Effector memory CD8-positive, alpha-beta T cell (primary cell): Measurements from ENCODE around the gene CSNK2A2.

ENCODE experiments used
- ATAC-seq: fragments of 150-1000 bp; cut with Tn5 transposase; replicated peaks from 2 replicates; pipeline ENCODE4 v1.10.0; 2021; ENCODE audit warnings: mild to moderate bottlenecking, moderate library complexity
- DNase-seq, 3 experiments: peaks; one replicate each; pipeline ENCODE4 v3.0.0; 2021
- H3K27ac Mint-ChIP-seq, 2 donors: one replicate each; pipeline ENCODE4 v1.8.0; 2022; ENCODE audit warnings: mild to moderate bottlenecking in 2 of 2, mixed read lengths in 2 of 2, moderate library complexity in 2 of 2
- H3K27me3 Mint-ChIP-seq, 2 donors: one replicate each; pipeline ENCODE4 v1.8.0; 2022; ENCODE audit warnings: mixed read lengths in 2 of 2
- H3K36me3 Mint-ChIP-seq: one replicate; pipeline ENCODE4 v1.8.0; 2022; ENCODE audit warnings: mild to moderate bottlenecking, moderate library complexity, mixed read lengths; ENCODE audit not compliant: insufficient read depth
- H3K4me1 Mint-ChIP-seq, 2 donors: one replicate each; pipeline ENCODE4 v1.8.0; 2022; ENCODE audit warnings: low read depth in 2 of 2, mixed read lengths in 2 of 2
- H3K4me3 Mint-ChIP-seq, 2 donors: one replicate each; pipeline ENCODE4 v1.8.0; 2022; ENCODE audit warnings: mild to moderate bottlenecking in 2 of 2, mixed read lengths in 2 of 2, moderate library complexity in 2 of 2
- H3K9me3 Mint-ChIP-seq, 2 donors: one replicate each; pipeline ENCODE4 v1.8.0; 2022; ENCODE audit warnings: mixed read lengths in 2 of 2
- total RNA-seq, 9 experiments: gene quantifications; one replicate each; lab custom pipeline; 2026; lab: John Stamatoyannopoulos, UW

CSNK2A2 gene
- total RNA-seq = 71.3 to 129 (median 85.2) reads per million in 9 experiments

GRCh38 chr16:58198022-58198683, at the start of gene CSNK2A2:
Gene CSNK2A2, minus strand, starts transcription at chr16:58198106. Its CDS starts 370 bp downstream, at chr16:58197736.
- H3K9me3 Mint-ChIP-seq = no peaks in the 10 kb centered on the region
- H3K4me3 Mint-ChIP-seq = peak within 1 kb of the TSS; percentile 86 to 89
- peaks cover 38% of the 10 kb centered on the region for H3K36me3 Mint-ChIP-seq
- peak; percentile 97 for ATAC-seq
- peak within 1 kb of the TSS; percentile 88 to 92 for H3K27ac Mint-ChIP-seq
- peaks cover 27 to 32% of the 10 kb centered on the region in 2 donors for H3K27me3 Mint-ChIP-seq
- peaks cover 25 to 45% of the 10 kb centered on the region in 2 donors for H3K4me1 Mint-ChIP-seq
- DNase-seq = peak; percentile 48 to 62 (median 54)

- ATAC-seq (no peak), DNase-seq (no peak)
- Mint-ChIP-seq H3K4me1 (no peaks in the 10 kb centered on the region), H3K36me3 (no peaks in the 10 kb centered on the region), H3K27ac (no peak overlapping the region), H3K4me3 (no peak overlapping the region), H3K27me3 (peaks cover 54 to 56% of the 10 kb centered on the region in 2 donors), H3K9me3 (no peaks in the 10 kb centered on the region)
Measured at GRCh38 chr16:58243528-58244004, 45.7 kb upstream of the CSNK2A2 start.

- no peaks in the 10 kb centered on the region for H3K9me3 Mint-ChIP-seq
- peaks cover 11 to 12% of the 10 kb centered on the region in 2 donors for H3K4me1 Mint-ChIP-seq
- no peaks in the 10 kb centered on the region for H3K36me3 Mint-ChIP-seq
- no peak overlapping the region for H3K27ac Mint-ChIP-seq
- ATAC-seq (no peak), DNase-seq (no peak)
- H3K4me3 Mint-ChIP-seq = peak overlapping the region; percentile 76 to 80
- H3K27me3 Mint-ChIP-seq = peaks cover 48 to 50% of the 10 kb centered on the region in 2 donors
Measured at GRCh38 chr16:58236831-58237230, 38.9 kb upstream of the CSNK2A2 start.

GRCh38 chr16:58236231-58236690, 38.4 kb upstream of the CSNK2A2 start:
- Mint-ChIP-seq H3K4me1 (peaks cover 11 to 12% of the 10 kb centered on the region in 2 donors), H3K9me3 (no peaks in the 10 kb centered on the region)

GRCh38 chr16:58235663-58236062, 37.8 kb upstream of the CSNK2A2 start:
- DNase-seq (no peak), ATAC-seq (no peak)
- Mint-ChIP-seq H3K27ac (peak overlapping the region in 1 of 2 donors; percentile 39), H3K4me1 (peaks cover 11 to 12% of the 10 kb centered on the region in 2 donors), H3K27me3 (peaks cover 41 to 43% of the 10 kb centered on the region in 2 donors), H3K36me3 (no peaks in the 10 kb centered on the region), H3K4me3 (peak overlapping the region; percentile 76 to 80), H3K9me3 (no peaks in the 10 kb centered on the region)

More at GRCh38 chr16:58236231-58236690, 38.4 kb upstream of the CSNK2A2 start:
- Mint-ChIP-seq H3K4me3 (peak overlapping the region; percentile 76 to 80), H3K36me3 (no peaks in the 10 kb centered on the region), H3K27ac (peak overlapping the region in 1 of 2 donors; percentile 39), H3K27me3 (peaks cover 42 to 44% of the 10 kb centered on the region in 2 donors)
- ATAC-seq (peak; percentile 81), DNase-seq (peak; percentile 29 to 42 (median 37))

GRCh38 chr16:58234831-58235595, 37.1 kb upstream of the CSNK2A2 start:
- H3K4me1 Mint-ChIP-seq = peaks cover 11 to 12% of the 10 kb centered on the region in 2 donors
- H3K4me3 Mint-ChIP-seq = no peak overlapping the region
- peaks cover 35 to 42% of the 10 kb centered on the region in 2 donors for H3K27me3 Mint-ChIP-seq
- no peak for DNase-seq
- no peak overlapping the region for H3K27ac Mint-ChIP-seq
- H3K9me3 Mint-ChIP-seq = no peaks in the 10 kb centered on the region
- ATAC-seq = no peak
- H3K36me3 Mint-ChIP-seq = no peaks in the 10 kb centered on the region

GRCh38 chr16:58230259-58230658, 32.4 kb upstream of the CSNK2A2 start:
- Mint-ChIP-seq H3K27me3 (peaks cover 15 to 16% of the 10 kb centered on the region in 2 donors), H3K36me3 (no peaks in the 10 kb centered on the region)

GRCh38 chr16:58226790-58227189, 28.9 kb upstream of the CSNK2A2 start:
- H3K4me1 Mint-ChIP-seq = no peaks in the 10 kb centered on the region
- peaks cover 4% of the 10 kb centered on the region for H3K36me3 Mint-ChIP-seq

More at GRCh38 chr16:58230259-58230658, 32.4 kb upstream of the CSNK2A2 start:
- Mint-ChIP-seq H3K4me3 (no peak overlapping the region), H3K9me3 (no peaks in the 10 kb centered on the region), H3K27ac (no peak overlapping the region), H3K4me1 (no peaks in the 10 kb centered on the region)
- DNase-seq = no peak
- no peak for ATAC-seq

GRCh38 chr16:58225965-58226602, 28.2 kb upstream of the CSNK2A2 start:
- H3K36me3 Mint-ChIP-seq = peaks cover 4% of the 10 kb centered on the region
- no peak for DNase-seq
- no peaks in the 10 kb centered on the region for H3K4me1 Mint-ChIP-seq
- H3K9me3 Mint-ChIP-seq = no peaks in the 10 kb centered on the region
- H3K27ac Mint-ChIP-seq = no peak overlapping the region
- ATAC-seq = no peak
- no peak overlapping the region for H3K4me3 Mint-ChIP-seq
- H3K27me3 Mint-ChIP-seq = peaks cover 36 to 46% of the 10 kb centered on the region in 2 donors

More at GRCh38 chr16:58226790-58227189, 28.9 kb upstream of the CSNK2A2 start:
- ATAC-seq (no peak), DNase-seq (no peak)
- no peak overlapping the region for H3K27ac Mint-ChIP-seq
- no peaks in the 10 kb centered on the region for H3K9me3 Mint-ChIP-seq
- no peak overlapping the region for H3K4me3 Mint-ChIP-seq
- H3K27me3 Mint-ChIP-seq = peaks cover 36 to 46% of the 10 kb centered on the region in 2 donors

GRCh38 chr16:58222532-58223316, 24.8 kb upstream of the CSNK2A2 start:
- no peak for ATAC-seq
- Mint-ChIP-seq H3K4me3 (no peak overlapping the region), H3K4me1 (no peaks in the 10 kb centered on the region), H3K36me3 (peaks cover 4% of the 10 kb centered on the region), H3K27ac (no peak overlapping the region), H3K9me3 (peaks cover 0 to 8% of the 10 kb centered on the region in 2 donors), H3K27me3 (peaks cover 61 to 78% of the 10 kb centered on the region in 2 donors)
- no peak for DNase-seq

- Mint-ChIP-seq H3K4me1 (no peaks in the 10 kb centered on the region), H3K9me3 (peaks cover 0 to 8% of the 10 kb centered on the region in 2 donors), H3K4me3 (no peak overlapping the region), H3K36me3 (peaks cover 4% of the 10 kb centered on the region), H3K27me3 (peaks cover 70 to 81% of the 10 kb centered on the region in 2 donors), H3K27ac (no peak overlapping the region)
- ATAC-seq (no peak), DNase-seq (no peak)
Measured at GRCh38 chr16:58219432-58219831, 21.5 kb upstream of the CSNK2A2 start.

GRCh38 chr16:58218786-58219185, 20.9 kb upstream of the CSNK2A2 start:
- ATAC-seq (no peak), DNase-seq (no peak)
- no peaks in the 10 kb centered on the region for H3K4me1 Mint-ChIP-seq
- H3K27ac Mint-ChIP-seq = no peak overlapping the region
- H3K36me3 Mint-ChIP-seq = peaks cover 4% of the 10 kb centered on the region
- peaks cover 70 to 75% of the 10 kb centered on the region in 2 donors for H3K27me3 Mint-ChIP-seq
- no peak overlapping the region for H3K4me3 Mint-ChIP-seq
- H3K9me3 Mint-ChIP-seq = peaks cover 0 to 8% of the 10 kb centered on the region in 2 donors
